OCI-LY3 (cell line): ENCODE results near the gene CYS1.

Source experiments
- H2AFZ ChIP-seq: fragments of 200-600, 300-600 bp; shearing (Covaris generic); 2 replicates; pipeline ENCODE4 v1.6.0; 2014; ENCODE audit warnings: antibody characterized with exemption, low read depth, low read length
- H3K27ac ChIP-seq: fragments of 200-600, 300-600 bp; sonication (generic); 2 replicates; pipeline ENCODE4 v1.5.1; 2014; ENCODE audit warnings: mild to moderate bottlenecking, low read length, moderate library complexity, mixed read lengths
- H3K27me3 ChIP-seq: fragments of 200-600, 300-600 bp; sonication (generic); 2 replicates; pipeline ENCODE4 v1.6.1; 2014; ENCODE audit warnings: low read depth, low read length, mixed read lengths
- H3K36me3 ChIP-seq: fragments of 200-600, 300-600 bp; sonication (generic); replicated peaks from 2 replicates; pipeline ENCODE3; 2014; ENCODE audit warnings: low read depth, low read length, mixed read lengths
- H3K4me1 ChIP-seq: fragments of 300-600, 200-600 bp; sonication (generic); 2 replicates; pipeline ENCODE4 v1.6.1; 2014; ENCODE audit warnings: low read length, mixed read lengths
- H3K4me2 ChIP-seq: fragments of 200-600, 300-600 bp; sonication (generic); 2 replicates; pipeline ENCODE4 v1.6.1; 2014; ENCODE audit warnings: low read length, mixed read lengths
- H3K4me3 ChIP-seq: fragments of 300-600, 200-600 bp; sonication (generic); 2 replicates; pipeline ENCODE4 v1.5.1; 2014; ENCODE audit warnings: antibody characterized with exemption, mild to moderate bottlenecking, low read length, moderate library complexity
- H3K79me2 ChIP-seq: fragments of 300-600, 200-600 bp; shearing (Covaris generic); 2 replicates; pipeline ENCODE4 v1.6.1; 2014; ENCODE audit warnings: mild to moderate bottlenecking, low read length, mixed read lengths
- H3K9ac ChIP-seq: fragments of 300-600, 200-600 bp; shearing (Covaris generic); 2 replicates; pipeline ENCODE4 v1.6.0; 2014; ENCODE audit warnings: mild to moderate bottlenecking, low read length, moderate library complexity
- H3K9me3 ChIP-seq: fragments of 200-600, 300-600 bp; shearing (Covaris generic); 2 replicates; pipeline ENCODE4 v1.6.1; 2014; ENCODE audit warnings: low read length, mixed read lengths; ENCODE audit not compliant: insufficient read depth
- H4K20me1 ChIP-seq: fragments of 200-600, 300-600 bp; sonication (generic); 2 replicates; pipeline ENCODE4 v1.6.1; 2016; ENCODE audit warnings: low read length, mixed read lengths; ENCODE audit not compliant: insufficient read depth
- CTCF ChIP-seq: fragments of 200-600, 300-600 bp; sonication (generic); IDR thresholded peaks from 2 replicates; pipeline ENCODE4 v1.5.1; 2014; ENCODE audit warnings: antibody characterized with exemption, low read length, low read depth
- EZH2phosphoT487 ChIP-seq: fragments of 200-600 bp; shearing (Covaris generic); IDR thresholded peaks from 2 replicates; pipeline ENCODE4 v1.6.1; 2018; ENCODE audit warnings: antibody characterized with exemption, mixed run types, low read depth

CYS1 gene

DNA sequence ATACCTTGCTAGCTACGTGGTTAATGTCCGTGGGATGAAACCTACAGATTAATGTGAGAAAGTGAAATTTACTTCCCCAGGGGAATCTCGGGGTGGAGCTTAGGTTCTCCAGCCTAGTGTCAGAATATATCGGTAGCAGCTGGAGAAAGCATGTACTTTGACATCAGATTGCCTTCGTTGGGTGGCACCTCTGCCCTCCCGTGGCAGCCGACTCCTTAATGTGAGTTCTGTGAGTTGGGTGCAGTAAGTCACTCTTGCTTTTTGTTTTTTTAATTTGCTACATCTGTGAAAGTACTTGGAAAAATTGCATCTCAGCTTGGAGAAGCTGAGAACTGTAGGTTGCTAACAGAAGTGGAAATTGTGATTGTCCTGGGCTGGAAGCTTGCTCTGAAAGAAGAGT, 33.3 kb downstream of the CYS1 start:
- TF ChIP-seq CTCF (no peak), EZH2phosphoT487 (no peak)
- no peaks in the 10 kb centered on the region for H3K36me3 ChIP-seq
- H3K79me2 ChIP-seq = no peaks in the 10 kb centered on the region
- H3K9me3 ChIP-seq = no peaks in the 10 kb centered on the region
- H3K27ac ChIP-seq = no peak overlapping the region
- H3K4me3 ChIP-seq = no peak overlapping the region
- no peaks in the 10 kb centered on the region for H4K20me1 ChIP-seq
- no peak overlapping the region for H3K4me2 ChIP-seq
- H3K4me1 ChIP-seq = no peaks in the 10 kb centered on the region
- no peaks in the 10 kb centered on the region for H3K27me3 ChIP-seq
- H2AFZ ChIP-seq = no peak overlapping the region
- H3K9ac ChIP-seq = no peak overlapping the region

- Histone ChIP-seq H3K27ac (no peak overlapping the region), H3K9ac (no peak overlapping the region), H3K4me3 (no peak overlapping the region), H2AFZ (no peak overlapping the region), H3K79me2 (no peaks in the 10 kb centered on the region), H4K20me1 (no peaks in the 10 kb centered on the region), H3K27me3 (no peaks in the 10 kb centered on the region), H3K4me1 (no peaks in the 10 kb centered on the region), H3K36me3 (no peaks in the 10 kb centered on the region), H3K9me3 (no peaks in the 10 kb centered on the region), H3K4me2 (no peak overlapping the region)
- TF ChIP-seq CTCF = no peak
- no peak for TF ChIP-seq EZH2phosphoT487
These were observed 34.5 kb downstream of the CYS1 start for GRCh38 chr2:10045561-10046355.

DNA sequence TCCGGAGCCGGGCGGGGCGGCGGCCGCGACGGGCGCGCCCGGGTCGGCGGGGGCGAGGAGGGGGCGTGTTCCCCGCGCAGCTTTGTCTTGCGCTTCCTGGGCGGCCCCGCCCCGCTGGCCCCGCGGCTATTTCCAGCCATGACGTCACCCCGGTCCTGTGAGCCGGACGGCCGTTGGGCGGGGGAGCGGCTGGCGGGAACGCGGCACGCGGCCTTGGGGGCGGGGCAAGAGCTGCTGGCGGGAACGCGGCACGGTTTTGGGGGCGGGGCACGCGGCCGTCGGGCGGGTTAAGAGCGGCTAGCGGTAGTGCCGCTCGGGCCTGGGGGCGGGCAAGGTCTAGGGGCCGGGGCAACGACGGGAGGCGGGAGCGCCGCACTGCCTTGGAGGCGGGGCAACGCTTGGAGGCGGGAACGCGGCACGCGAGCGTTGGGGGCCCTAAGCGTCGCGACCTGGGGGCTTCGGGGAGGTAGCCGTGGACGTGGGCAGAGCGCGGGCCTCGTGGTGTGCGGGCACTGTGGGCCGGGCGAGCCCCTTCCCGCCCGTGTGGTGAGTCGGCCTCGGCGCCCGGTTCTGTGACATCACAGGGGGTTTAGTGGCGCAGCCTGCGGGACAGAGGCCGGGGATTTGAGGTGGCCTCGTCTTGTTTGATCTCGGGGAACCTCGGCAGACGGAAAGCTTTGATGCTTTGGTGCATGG, 36.2 kb downstream of the CYS1 start:
- no peak overlapping the region for H3K9ac ChIP-seq

More for the DNA sequence above, 36.2 kb downstream of the CYS1 start:
- Histone ChIP-seq H3K36me3 (no peaks in the 10 kb centered on the region), H4K20me1 (no peaks in the 10 kb centered on the region), H3K9me3 (no peaks in the 10 kb centered on the region), H3K27ac (no peak overlapping the region), H2AFZ (no peak overlapping the region), H3K27me3 (no peaks in the 10 kb centered on the region), H3K79me2 (no peaks in the 10 kb centered on the region), H3K4me3 (no peak overlapping the region), H3K4me1 (no peaks in the 10 kb centered on the region), H3K4me2 (no peak overlapping the region)
- TF ChIP-seq CTCF = no peak
